LNCaP clone FGC (cell line): ENCODE data around the gene CD7.

Source experiments
- DNase-seq: peaks from one replicate; pipeline ENCODE4 v3.0.0-alpha.2; 2011; ENCODE audit warnings: low read depth
- H3K4me3 ChIP-seq: 2 replicates; pipeline ENCODE4 v1.5.1; 2011; ENCODE audit warnings: mild to moderate bottlenecking, low read depth, low read length, control low read depth
- TF ChIP-seq, protein P1 (sequence below): IDR thresholded peaks from 2 replicates; pipeline ENCODE4 v1.5.1; 2012; ENCODE audit warnings: mild to moderate bottlenecking; ENCODE audit not compliant: control insufficient read depth, insufficient read depth; ENCODE audit errors: extremely low read depth

CD7 gene

DNA sequence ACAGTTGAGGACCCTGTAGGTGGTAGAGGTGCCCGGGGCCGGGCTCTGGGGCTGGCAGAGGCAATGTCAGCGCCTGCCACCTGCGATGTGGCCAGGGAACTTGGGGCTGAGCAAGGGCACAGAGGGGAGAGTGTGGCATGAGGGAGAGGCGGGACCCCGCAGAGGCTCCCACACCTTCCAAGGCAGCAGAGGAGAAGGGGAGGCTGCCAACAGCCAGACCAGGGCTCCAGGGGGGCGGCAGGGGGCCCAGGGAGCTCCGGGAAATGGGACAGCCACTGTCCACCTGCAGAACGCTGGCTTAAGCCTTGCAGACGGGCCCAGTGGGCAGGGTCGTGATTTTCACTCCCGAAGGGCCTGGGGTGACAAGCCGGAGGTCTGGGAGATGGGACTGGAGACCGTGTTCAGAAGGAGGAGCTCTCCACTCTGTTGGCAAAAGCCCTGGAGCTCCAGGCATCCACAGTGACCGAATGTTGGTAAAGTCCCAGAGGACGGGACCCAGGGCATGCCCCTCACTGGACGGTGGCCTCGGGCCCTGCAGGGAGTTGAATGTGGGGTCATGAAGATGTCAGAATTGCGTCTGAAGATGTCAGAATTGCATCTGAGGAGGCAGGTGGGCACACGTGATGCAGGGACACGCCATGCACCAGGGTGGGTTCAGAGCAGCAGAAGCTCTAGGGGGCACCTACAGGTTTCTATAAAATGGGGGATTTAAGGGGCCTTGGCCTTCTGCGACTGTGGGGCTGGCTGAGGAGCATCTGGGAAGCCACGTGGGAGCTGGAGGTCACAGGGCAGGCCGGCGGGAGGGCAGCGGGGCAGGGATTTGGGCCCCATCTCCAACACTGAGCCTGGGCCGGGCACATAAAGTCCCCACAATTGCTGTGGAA, 18.6 kb downstream of the CD7 start:
- peak overlapping the region; percentile 45 for H3K4me3 ChIP-seq
- no peak for DNase-seq
- TF ChIP-seq, protein P1, sequence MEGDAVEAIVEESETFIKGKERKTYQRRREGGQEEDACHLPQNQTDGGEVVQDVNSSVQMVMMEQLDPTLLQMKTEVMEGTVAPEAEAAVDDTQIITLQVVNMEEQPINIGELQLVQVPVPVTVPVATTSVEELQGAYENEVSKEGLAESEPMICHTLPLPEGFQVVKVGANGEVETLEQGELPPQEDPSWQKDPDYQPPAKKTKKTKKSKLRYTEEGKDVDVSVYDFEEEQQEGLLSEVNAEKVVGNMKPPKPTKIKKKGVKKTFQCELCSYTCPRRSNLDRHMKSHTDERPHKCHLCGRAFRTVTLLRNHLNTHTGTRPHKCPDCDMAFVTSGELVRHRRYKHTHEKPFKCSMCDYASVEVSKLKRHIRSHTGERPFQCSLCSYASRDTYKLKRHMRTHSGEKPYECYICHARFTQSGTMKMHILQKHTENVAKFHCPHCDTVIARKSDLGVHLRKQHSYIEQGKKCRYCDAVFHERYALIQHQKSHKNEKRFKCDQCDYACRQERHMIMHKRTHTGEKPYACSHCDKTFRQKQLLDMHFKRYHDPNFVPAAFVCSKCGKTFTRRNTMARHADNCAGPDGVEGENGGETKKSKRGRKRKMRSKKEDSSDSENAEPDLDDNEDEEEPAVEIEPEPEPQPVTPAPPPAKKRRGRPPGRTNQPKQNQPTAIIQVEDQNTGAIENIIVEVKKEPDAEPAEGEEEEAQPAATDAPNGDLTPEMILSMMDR: no peak

DNA sequence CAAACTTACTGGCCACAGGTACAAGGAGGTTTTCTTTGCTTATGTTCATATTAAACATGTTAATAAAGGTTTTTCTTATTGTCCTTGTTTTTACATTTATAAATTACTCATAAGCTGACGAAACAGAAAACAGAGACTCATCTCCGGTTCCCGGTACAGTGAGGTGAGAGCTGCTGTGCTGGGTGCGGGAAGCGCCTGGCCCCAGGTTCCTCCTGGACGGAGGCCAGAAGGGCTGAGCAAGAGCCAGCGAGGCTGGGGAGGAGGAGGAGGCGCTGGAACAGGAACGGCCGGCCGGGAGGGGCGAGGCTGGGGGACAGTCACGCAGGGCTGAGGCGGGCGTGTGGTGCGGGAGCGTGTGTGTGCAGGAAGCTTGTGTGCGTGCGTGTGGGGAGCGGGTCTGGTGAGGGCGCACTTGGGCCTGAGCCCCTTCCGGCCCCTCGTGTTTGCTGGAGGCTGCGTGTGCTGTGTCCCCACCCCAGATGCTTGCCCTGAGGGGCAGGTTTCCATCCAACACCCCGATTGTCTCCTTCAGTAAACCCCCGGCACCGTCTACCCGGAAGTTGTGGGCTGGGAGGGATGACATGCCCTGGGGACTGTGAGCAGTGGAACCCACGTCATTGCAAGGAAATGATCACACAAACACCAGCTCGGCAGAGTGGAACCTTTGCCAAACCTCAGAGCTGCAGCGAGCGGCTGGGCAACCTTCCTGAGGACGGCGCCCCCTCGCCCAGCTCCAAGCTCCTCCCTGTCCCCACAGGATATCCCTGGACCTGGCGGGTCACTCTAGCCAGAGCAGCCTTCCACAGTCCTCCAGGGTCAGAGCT, 19.5 kb downstream of the CD7 start:
- peak; percentile 66 for DNase-seq
- TF ChIP-seq, protein P1: no peak
- peak overlapping the region; percentile 45 for H3K4me3 ChIP-seq

DNA sequence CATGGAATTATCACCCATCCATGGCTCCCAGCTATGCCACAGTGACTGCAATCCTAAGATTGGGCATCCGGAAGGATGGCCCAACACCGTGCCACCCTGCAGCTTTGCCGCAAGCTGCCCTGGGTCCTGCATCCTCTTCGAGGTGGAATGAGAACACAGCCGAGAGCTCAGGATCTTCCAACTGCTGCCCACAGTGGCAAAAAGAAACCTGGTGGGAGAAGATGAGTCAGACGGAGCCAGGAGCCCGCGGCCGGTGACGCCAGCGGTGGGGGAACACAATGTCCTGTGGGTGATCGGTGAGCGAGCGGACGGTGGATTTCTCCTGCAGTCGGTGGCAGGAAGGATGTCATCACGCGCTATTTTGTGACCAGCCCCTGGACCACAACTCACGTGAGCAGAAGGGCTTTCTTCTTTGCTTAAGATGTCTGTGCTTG, 20.1 kb downstream of the CD7 start:
- peak overlapping the region; percentile 45 for H3K4me3 ChIP-seq
- DNase-seq: no peak
- TF ChIP-seq, protein P1: no peak

DNA sequence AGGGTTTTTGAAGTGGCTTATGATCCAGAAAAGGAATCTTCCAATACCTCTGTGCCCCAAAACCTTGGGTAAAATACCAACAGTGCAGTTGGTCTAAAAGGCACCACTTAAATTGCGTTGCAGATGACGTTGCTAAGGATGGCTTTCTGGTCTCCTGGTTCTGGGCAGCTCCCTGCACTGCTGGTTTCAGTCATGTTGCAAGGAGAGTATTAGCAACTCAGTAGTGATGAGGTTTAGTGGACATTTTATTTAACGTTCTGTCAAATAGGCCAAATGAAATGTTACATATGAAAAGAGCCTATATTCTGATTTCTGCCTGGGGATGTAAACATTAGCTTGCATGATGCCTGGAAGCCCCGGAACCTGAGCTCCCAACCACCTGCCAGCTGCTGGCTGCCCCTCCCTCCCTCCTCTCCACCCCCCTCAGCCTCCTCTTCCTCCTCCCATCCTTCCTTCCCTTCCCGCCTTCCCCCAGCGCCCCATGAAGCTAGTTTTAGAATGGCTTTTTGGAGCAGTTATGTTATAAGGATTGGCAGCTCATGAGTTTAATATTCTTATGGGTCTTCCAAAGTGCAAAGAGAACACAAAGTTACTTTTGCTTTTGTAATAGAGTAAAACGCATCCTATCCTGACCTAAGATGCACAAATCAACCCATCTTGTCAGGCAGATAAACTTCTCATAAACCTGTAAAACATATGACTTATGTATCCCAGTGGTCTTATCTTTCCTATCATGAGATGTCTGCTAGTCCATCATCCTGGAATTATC, 20.7 kb downstream of the CD7 start:
- TF ChIP-seq, protein P1: no peak
- DNase-seq: no peak
- H3K4me3 ChIP-seq: no peak overlapping the region

DNA sequence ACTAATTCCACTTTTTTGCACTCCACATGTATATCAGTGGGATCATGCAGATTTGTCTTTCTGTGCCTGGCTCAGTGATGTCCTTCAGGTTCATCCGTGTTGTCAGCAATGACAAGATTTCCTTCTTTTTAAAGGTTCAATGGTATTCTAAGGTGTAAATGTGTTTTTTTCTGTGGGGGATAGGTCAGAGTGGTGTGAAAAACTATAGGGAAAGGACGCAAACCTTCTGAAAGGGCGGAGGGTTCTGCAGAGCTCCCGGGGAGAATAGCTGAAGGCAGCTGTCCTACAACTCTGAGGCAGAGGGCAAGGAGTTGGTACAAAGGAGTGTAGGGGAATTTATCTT, 22.0 kb downstream of the CD7 start:
- TF ChIP-seq, protein P1: no peak
- no peak for DNase-seq
- H3K4me3 ChIP-seq: no peak overlapping the region

DNA sequence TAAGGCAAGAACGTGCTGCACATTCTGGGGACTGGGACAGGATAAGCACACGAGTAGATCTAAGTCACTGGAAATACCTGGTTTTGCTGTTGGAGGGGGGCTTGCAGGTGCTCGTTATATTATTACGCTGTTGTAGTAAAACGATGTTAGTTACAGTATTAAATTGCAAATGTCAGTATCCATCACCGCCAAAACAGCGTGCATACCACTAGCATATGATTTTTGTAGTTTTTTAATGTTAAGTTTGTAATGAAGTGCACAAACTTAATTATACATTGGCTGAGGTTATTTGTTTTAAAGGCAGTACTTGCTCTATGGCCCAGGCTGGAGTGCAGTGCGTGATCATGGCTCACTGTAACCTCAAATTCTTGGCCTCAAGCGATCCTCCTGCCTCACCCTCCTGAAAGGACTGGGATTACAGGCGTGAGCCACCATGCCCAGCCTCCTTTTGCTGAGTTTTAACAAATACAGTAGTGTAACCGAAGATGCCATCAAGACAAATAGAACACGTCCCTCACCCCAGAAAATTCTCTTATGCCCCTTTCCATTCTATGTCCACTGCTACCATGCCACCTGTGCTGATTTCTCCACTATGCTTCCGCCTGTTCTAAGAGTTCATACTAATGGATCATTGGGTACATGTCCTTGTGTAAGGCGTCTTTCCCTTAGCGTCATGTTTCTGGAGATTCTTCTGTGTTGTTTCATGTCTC, 23.2 kb downstream of the CD7 start:
- DNase-seq: no peak
- TF ChIP-seq, protein P1: no peak
- H3K4me3 ChIP-seq: no peak overlapping the region
